Muscle of back (tissue), 11 donors: Measurements from ENCODE around the gene PRDX5. TPM values are rescaled to one million over a fixed set of nuclear protein-coding genes. Genes with fewer than 3 reads are reported as not detected.
A peak's percentile ranks its signal among the peaks of the same experiment; 100 is the strongest.

Experiments
- DNase-seq, 3 donors: peaks; one replicate each; pipeline versions ENCODE4 v3.0.0 to v3.0.0-alpha.2; 2013
- polyA plus RNA-seq, 10 donors: library from polyadenylated mRNA; unstranded; fragments of 120-200 nt; gene quantifications; one replicate each; pipeline ENCODE4 v1.2.1, GENCODE V29; 2013; ENCODE audit not compliant: insufficient read length in 10 of 10

Gene PRDX5
- polyA plus RNA-seq, 10 donors: 109 to 184 (median 124) TPM

GRCh38 chr11:64287676-64288352 is 30.1 kb upstream of the PRDX5 start:
- DNase-seq: no peak

GRCh38 chr11:64288353-64288750 is 29.6 kb upstream of the PRDX5 start:
- no peak for DNase-seq

GRCh38 chr11:64289002-64289564 is 28.8 kb upstream of the PRDX5 start:
- DNase-seq: no peak

- no peak for DNase-seq
Observed at GRCh38 chr11:64290352-64291261, 27.3 kb upstream of the PRDX5 start.

- DNase-seq: no peak
Observed at GRCh38 chr11:64291262-64291751, 26.6 kb upstream of the PRDX5 start, which contains the start of gene KCNK4. Gene KCNK4, plus strand, starts transcription at chr11:64291302. Its CDS starts 1,717 bp downstream, at chr11:64293019.

GRCh38 chr11:64291752-64292459 is 26.0 kb upstream of the PRDX5 start:
- DNase-seq: no peak

GRCh38 chr11:64292460-64293254 is 25.3 kb upstream of the PRDX5 start:
- DNase-seq: no peak

- no peak for DNase-seq
Observed at GRCh38 chr11:64294774-64295173, 23.1 kb upstream of the PRDX5 start.

- no peak for DNase-seq
Observed at GRCh38 chr11:64295760-64296159, 22.2 kb upstream of the PRDX5 start.

GRCh38 chr11:64296236-64296635 is 21.7 kb upstream of the PRDX5 start:
- no peak for DNase-seq

- no peak for DNase-seq
Observed at GRCh38 chr11:64296830-64297698, 20.9 kb upstream of the PRDX5 start.

GRCh38 chr11:64297699-64298358 is 20.1 kb upstream of the PRDX5 start:
- no peak for DNase-seq

GRCh38 chr11:64298966-64299846 is 18.7 kb upstream of the PRDX5 start:
- peak; percentile 33 to 76 (median 42) for DNase-seq

GRCh38 chr11:64299847-64300648 is 17.9 kb upstream of the PRDX5 start, which contains the start of gene CATSPERZ:
Gene CATSPERZ, plus strand, starts transcription at chr11:64300358. Its CDS starts 53 bp downstream, at chr11:64300411.
- DNase-seq: no peak

- DNase-seq: no peak
Observed at GRCh38 chr11:64303109-64304031, 14.6 kb upstream of the PRDX5 start.

GRCh38 chr11:64304032-64304315 is 13.9 kb upstream of the PRDX5 start:
- no peak for DNase-seq
